ENCODE data around the gene NCLN.
A peak's percentile ranks its signal among the peaks of the same experiment; 100 is the strongest.
"Not testable (repeated sequence)": the region's sequence is repeated elsewhere in the genome, so short reads cannot be mapped to it uniquely, and the experiment has no call there.

NCLN gene

GRCh38 chr19:3154957-3155736, 30.6 kb upstream of the NCLN start:
- DNase-seq (ENCODE audit: low read depth in 3 of 3), result peak; percentile 81 to 84 (median 82)

- DNase-seq (ENCODE audit: low read depth in 3 of 3), result no peak
Measured at GRCh38 chr19:3157096-3157845, 28.5 kb upstream of the NCLN start.

- no peak for DNase-seq (ENCODE audit: low read depth in 3 of 3)
Measured at GRCh38 chr19:3159565-3159964, 26.2 kb upstream of the NCLN start.

- DNase-seq (ENCODE audit: low read depth in 3 of 3), result no peak
Measured at GRCh38 chr19:3160219-3160618, 25.5 kb upstream of the NCLN start.

GRCh38 chr19:3161453-3161852, 24.3 kb upstream of the NCLN start:
- no peak for DNase-seq (ENCODE audit: low read depth in 3 of 3)

- peak in 1 of 3 donors; percentile 26 for DNase-seq (ENCODE audit: low read depth in 3 of 3)
Measured at GRCh38 chr19:3162418-3163229, 23.1 kb upstream of the NCLN start.

- DNase-seq (ENCODE audit: low read depth in 3 of 3), result peak in 2 of 3 donors; percentile 50 to 67
Measured at GRCh38 chr19:3163230-3163886, 22.4 kb upstream of the NCLN start.

GRCh38 chr19:3163943-3164342, 21.8 kb upstream of the NCLN start:
- DNase-seq (ENCODE audit: low read depth in 3 of 3), result no peak

- DNase-seq (ENCODE audit: low read depth in 3 of 3), result no peak
Measured at GRCh38 chr19:3167533-3168272, 18.0 kb upstream of the NCLN start.

GRCh38 chr19:3171894-3172672, 13.6 kb upstream of the NCLN start:
- no peak for DNase-seq (ENCODE audit: low read depth in 3 of 3)

GRCh38 chr19:3172673-3173000, 13.1 kb upstream of the NCLN start:
- DNase-seq (ENCODE audit: low read depth in 3 of 3), result not testable (repeated sequence)

GRCh38 chr19:3175781-3176714, 9.7 kb upstream of the NCLN start:
- no peak for DNase-seq (ENCODE audit: low read depth in 3 of 3)

GRCh38 chr19:3176715-3177501, 8.8 kb upstream of the NCLN start:
- DNase-seq (ENCODE audit: low read depth in 3 of 3), result peak in 2 of 3 donors; percentile 53 to 67

GRCh38 chr19:3178377-3178972, 7.3 kb upstream of the NCLN start, which contains the start of gene S1PR4:
S1PR4 (plus strand) TSS chr19:3178769; CDS start chr19:3178793, 24 bp downstream.
- DNase-seq (ENCODE audit: low read depth in 3 of 3), result peak in 2 of 3 donors; percentile 44 to 57

GRCh38 chr19:3178973-3179738, 6.6 kb upstream of the NCLN start:
- no peak for DNase-seq (ENCODE audit: low read depth in 3 of 3)

- peak in 2 of 3 donors; percentile 18 to 28 for DNase-seq (ENCODE audit: low read depth in 3 of 3)
Measured at GRCh38 chr19:3179739-3180293, 5.9 kb upstream of the NCLN start.

All from stimulated activated CD4-positive, alpha-beta T cell treated with anti-CD3 and anti-CD28 coated beads, TNF-alpha, amount 100 ng/mL, for 48 hours (primary cell).